LHCN-M2 (cell line): ENCODE results near the gene BCL2. TPM values are rescaled to one million over a fixed set of nuclear protein-coding genes. Genes with fewer than 3 reads are reported as not detected.
"Not testable (repeated sequence)": the region's sequence is repeated elsewhere in the genome, so short reads cannot be mapped to it uniquely, and the experiment has no call there.

Experiments used
- DNase-seq: peaks from one replicate; pipeline ENCODE4 v3.0.0-alpha.2; 2012; ENCODE audit warnings: low read depth
- polyA plus RNA-seq: library from polyadenylated mRNA; unstranded; fragments of >200 nt; gene quantifications from one replicate; pipeline ENCODE4 v1.2.1, GENCODE V29; 2012; ENCODE audit warnings: missing spikeins
- total RNA-seq: library from RNA; depleted of rRNA; stranded (reverse); fragments of >200 nt; gene quantifications from 2 replicates; pipeline ENCODE4 v1.2.3, GENCODE V29; 2014; rRNA removed

BCL2 gene
- 2.2 and 2.5 TPM in 2 replicates for total RNA-seq
- 0.41 TPM for polyA plus RNA-seq

DNA sequence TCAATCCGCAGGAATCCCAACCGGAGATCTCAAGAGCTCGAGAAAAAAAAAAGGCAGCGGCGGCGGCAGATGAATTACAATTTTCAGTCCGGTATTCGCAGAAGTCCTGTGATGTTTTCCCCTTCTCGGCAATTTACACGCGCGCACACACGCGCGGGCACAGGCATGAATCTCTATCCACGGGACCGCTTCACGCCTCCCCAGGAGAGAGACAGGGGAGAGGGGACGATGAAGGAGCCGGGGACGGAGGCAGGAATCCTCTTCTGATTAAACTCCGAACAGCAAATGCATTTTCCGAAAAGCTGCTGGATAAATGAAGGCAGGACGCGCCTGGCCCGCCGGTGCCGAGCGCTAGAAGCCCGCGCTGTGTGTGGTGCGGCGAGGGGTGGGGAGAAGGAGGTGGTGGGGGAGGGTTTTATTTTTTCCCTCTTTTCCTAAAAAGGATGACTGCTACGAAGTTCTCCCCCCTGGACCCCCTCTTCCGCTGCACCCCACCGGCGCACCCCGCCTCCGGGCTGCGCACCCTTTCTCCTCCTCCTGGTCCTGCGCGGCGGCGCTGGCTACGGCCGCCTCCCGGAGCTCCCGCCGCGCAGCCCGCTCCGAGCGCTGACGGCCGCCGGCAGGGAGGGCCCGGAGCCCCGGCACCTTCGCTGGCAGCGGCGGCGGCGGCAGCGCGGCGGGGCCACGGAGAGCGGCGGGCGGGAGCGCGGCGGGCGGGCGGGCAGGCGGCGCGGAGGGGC lies at the start of gene BCL2:
Gene BCL2 (minus strand): TSS at position 387 of the 740 bp plus-strand sequence.
- peak; percentile 34 for DNase-seq

DNA sequence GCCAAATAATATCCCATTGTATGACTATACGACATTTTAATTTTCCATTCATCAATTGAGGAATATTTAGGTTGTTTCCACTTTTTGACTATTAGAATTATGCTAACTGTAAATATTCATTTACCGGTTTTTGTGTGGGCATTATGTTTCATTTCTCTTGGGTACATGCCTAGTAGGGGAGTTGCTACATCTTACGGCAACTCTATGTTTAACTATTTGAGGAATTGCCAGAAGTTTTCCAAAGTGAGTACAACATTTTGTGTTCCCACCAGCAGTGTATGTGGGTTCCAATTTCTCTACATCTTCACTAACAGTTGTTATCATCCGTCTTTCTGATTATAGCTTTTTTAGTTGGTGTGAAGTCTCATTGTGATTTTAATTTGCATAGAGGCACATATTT lies 49.0 kb upstream of the BCL2 start:
- no peak for DNase-seq

DNA sequence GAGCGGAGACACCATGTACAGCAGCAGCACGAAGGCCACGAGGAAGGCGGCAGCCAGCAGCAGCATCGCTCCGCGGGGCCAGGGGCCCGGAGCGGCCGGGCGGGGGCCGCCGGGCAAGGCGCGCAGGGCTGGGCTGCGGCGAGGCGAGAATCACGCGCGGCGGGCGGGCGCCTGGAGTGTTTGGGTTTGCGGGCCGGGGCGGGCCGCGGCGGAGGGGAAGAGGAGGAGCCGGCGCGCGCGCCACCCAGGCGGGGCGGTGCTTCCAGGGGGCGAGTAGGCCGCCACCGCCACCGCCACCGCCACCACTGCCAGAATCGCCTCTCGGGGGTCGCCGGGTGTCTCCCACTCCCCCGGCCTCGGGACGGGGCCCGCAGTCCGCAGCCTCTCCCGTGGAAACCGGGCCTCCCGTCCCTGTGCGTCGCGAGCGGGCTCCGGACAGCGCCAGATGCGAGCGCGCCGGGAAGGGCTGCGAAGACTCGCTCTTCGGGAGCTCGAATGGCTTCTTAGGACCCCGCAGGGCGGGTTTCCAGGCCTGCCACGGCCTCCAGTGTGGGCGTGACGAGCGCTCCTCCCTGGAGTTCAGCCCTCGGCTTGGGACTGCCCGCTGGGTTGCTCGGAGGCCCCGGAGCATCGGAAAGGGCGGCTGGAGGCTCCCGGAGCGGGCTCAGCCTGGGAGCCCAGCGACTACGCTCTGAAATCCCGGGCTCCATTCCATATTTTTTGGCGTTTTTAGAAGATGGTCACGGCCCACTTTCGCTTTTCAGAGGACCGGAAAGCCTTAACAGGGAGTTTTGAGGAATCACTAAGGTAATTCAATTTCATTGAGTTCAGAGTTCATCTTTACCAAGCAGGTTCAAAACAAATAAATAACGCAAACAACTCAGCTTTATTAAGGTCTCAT lies 47.7 kb upstream of the BCL2 start, which contains the start of gene KDSR:
Gene KDSR (minus strand): TSS at position 154 of the 901 bp plus-strand sequence. CDS start 88 bp downstream, at position 66.
- DNase-seq: peak; percentile 99

GRCh38 chr18:63366213-63367052 lies 46.9 kb upstream of the BCL2 start:
- DNase-seq: peak; percentile 73

- DNase-seq: no peak
Observed at GRCh38 chr18:63365876-63366212, 46.3 kb upstream of the BCL2 start.

GRCh38 chr18:63363951-63364350 lies 44.4 kb upstream of the BCL2 start:
- no peak for DNase-seq

DNA sequence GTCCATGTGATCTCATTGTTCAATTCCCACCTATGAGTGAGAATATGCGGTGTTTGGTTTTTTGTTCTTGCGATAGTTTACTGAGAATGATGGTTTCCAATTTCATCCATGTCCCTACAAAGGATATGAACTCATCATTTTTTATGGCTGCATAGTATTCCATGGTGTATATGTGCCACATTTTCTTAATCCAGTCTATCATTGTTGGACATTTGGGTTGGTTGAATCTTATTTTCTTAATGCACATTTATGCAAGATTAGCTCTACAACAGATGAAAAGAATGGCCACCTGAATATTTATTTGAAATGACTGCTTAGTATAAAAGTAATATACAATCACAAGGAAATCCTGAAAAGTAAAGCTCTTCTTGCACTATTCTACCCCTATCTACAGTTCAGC lies 43.9 kb upstream of the BCL2 start:
- not testable (repeated sequence) for DNase-seq

DNA sequence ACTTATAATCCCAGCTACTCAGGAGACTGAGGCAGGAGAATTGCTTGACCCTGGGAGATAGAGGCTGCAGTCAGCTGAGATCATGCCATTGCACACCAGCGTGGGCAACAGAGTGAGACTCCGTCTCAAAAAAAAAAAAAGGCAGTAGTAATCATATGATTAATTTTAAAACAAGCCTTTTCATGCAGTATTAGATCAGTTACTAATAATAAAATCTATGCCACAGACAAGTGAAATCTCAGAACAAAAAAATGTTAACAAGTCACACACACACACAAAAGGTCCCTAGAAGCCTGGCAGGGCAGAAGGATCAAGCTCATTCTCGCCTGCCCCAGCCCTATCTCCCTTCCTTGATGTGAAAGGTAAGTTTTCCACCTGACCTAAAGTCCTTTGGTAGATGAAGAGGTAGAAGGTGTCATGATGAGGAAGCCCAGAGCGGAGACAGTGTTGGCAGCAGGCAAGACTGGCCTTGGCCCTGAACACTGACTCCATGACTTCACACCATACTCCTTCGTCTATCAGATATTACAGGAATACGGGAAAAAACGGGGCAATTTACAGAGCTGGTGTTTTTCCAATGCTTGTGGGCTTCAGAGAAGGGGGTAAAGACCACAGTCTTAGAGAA lies 36.8 kb upstream of the BCL2 start:
- no peak for DNase-seq

DNA sequence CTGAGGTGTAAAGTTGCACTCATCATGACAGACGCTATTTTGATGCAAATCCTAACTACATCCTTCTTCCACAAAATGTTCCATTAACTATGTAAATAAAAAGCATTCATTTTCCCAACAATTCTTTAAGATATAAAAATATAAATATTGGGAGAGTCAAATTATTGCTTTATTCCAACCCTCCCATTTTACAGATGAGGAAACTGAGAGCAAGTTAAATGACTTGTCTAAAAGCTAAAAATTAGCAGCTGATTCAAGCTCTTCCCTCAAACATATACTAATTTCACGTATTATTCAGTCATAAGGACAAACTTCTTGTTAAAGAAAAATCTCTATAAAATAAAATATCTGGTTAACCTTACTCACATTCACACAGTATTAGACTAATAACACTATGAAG lies 30.7 kb upstream of the BCL2 start:
- no peak for DNase-seq

- DNase-seq: no peak
Observed at GRCh38 chr18:63348508-63349136, 29.1 kb upstream of the BCL2 start.

GRCh38 chr18:63346480-63347183 lies 27.1 kb upstream of the BCL2 start:
- no peak for DNase-seq

GRCh38 chr18:63346031-63346430 lies 26.5 kb upstream of the BCL2 start:
- peak; percentile 25 for DNase-seq

DNA sequence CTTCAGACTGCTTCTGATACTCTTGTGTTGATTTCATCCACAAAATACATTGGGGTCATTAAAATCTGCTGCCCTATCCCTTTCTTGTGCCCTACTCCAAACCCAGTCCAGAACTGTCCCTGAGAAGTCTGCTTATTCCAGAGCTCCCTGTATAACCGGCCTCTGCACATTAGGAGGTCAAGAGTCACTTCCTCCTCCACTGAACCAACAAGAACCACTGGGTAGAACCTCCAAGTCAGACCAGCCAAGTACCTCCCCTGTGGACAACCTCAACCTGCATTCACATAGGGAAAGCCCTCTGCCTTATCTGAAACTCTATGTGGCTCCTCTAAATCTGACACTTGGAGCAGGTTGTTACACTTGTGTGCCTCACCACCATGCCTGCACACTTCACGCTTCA lies 25.3 kb upstream of the BCL2 start:
- no peak for DNase-seq

DNA sequence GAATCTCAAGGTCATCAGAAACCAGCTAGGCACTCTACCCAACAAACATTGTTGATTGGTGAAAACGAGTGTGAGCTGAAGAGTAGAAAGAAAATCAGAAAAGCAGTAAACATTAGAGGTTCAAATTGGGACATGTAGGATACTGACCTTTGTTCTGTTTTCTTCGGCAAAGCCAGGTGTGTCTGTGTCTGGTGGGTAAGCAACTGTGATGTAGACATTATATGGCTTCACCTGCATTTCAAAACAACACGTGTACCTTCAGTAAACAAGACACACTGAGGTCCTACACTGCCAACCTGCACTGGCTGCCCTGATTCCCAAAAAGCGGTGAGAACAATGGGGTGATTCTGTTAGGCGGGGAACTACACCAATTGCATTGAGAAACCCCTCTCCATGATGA lies 24.7 kb upstream of the BCL2 start:
- no peak for DNase-seq

DNA sequence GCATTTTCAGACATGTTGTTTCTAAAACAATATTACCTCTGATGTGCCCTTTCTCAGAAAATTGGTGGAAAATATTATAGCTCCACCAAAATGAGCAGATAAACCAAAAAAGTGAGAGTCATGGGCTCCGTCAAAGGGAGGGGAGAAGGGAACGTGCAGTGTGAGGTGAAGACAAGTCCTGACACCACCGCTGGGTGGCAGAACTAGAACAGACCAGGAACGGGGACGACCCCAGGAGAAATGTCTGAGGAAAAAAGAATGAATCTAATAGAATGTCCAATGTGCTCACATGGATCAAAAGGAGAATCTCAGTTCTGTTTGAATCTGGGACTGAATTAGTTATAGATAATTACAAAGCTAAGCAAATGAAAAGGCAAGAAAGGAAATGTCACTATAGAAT lies 22.6 kb upstream of the BCL2 start:
- peak; percentile 36 for DNase-seq

- peak; percentile 40 for DNase-seq
Observed at GRCh38 chr18:63339920-63340484, 20.4 kb upstream of the BCL2 start.

DNA sequence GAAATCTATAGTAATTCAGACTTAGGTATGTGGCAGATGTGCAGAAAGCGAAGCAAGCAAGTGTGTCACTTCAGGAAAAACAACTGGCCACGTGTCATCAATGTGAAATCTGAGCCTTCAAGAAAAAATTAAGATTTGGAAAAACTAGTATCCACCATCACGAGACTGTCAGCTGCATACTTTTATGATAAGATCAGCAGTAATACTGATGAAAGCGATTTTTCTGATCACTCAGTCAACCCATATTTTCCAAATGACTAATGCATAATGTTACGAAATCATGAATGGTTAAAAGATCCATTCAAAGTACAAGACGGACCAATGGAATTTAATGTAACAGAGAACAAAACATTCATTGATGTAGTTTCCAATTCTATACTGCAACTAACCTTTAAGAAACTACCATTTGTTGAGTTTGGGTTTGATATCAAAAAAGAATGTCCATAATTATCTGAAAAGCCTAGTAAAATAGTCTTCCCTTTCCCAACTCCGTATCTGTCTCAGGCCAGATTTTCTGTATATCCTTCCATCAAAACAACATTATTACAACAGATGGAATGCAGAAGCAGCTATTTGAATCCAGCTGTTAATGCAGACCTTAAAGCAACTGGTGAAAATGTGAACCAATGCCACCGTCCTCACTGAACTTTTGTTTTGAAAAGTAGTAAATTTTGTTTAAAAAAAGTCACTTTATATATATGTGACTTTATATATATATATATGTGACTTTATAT lies 17.0 kb upstream of the BCL2 start:
- DNase-seq: peak; percentile 93

DNA sequence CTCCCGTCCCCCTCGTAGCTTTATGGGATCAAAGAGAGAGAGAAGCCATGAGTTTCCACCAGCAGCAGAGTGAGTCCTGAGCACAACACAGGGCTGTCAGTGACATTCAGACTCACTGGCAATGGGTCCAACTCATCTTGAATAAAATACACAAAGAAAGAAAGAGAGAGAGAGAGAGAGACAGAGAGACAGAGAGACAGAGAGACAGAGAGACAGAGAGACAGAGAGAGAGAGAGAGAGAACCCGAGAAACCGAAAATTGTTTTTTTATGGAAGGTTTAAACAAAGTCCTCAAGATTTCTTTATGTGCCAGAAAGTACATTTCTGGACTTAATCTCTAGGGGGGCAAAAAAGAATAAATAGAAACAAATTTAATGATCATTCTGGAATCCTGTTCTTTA lies 11.5 kb upstream of the BCL2 start:
- DNase-seq: no peak
